GM10266 (cell line): ENCODE measurements around the gene CTNNA3.

ENCODE experiments used
- DNase-seq: peaks from one replicate; pipeline ENCODE4 v3.0.0; 2012; ENCODE audit errors: extremely low spot score
- TF ChIP-seq, protein P1 (sequence below): IDR thresholded peaks from 2 replicates; pipeline ENCODE4 v1.5.1; 2012; ENCODE audit warnings: mild to moderate bottlenecking, low read depth; ENCODE audit not compliant: control insufficient read depth, insufficient read depth; ENCODE audit errors: missing control alignments

Gene CTNNA3

DNA sequence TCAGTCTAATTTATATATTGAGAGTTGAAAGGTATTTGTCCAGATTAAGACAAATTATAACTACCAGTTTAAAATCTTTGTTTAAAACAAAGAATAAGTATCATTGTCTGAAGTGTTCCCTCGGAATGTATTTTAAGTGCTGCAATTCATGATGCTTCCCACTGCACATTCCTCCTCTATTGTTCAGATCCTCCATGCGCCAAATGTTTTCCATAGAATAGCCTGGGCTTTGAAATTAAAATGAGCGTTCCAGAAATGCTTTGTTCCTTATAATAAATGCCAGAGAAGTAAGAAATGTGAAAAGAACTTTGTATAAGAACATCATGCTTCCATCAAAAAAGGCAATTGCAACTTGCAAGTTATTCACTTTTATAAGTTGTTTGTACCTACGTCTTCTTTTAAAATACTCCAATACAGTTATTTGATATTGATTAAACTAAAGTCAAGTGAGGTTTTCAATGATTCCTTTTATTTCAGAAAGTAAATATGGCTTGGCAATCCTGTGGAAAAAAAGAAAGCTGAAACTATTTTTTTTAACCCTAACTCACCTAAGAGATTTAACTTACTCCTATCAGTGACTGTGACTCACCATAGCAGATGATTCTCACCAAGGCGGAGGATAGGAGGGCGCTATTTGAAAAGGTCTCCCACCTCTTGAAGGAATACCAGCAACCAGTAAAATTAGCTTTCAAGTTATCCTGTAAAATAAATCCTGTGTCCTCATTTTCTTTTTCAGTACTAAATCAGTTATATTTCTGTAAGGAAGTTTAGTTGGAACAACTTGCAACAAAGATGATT lies 85.8 kb downstream of the CTNNA3 start:
- DNase-seq = no peak
- TF ChIP-seq, protein P1, sequence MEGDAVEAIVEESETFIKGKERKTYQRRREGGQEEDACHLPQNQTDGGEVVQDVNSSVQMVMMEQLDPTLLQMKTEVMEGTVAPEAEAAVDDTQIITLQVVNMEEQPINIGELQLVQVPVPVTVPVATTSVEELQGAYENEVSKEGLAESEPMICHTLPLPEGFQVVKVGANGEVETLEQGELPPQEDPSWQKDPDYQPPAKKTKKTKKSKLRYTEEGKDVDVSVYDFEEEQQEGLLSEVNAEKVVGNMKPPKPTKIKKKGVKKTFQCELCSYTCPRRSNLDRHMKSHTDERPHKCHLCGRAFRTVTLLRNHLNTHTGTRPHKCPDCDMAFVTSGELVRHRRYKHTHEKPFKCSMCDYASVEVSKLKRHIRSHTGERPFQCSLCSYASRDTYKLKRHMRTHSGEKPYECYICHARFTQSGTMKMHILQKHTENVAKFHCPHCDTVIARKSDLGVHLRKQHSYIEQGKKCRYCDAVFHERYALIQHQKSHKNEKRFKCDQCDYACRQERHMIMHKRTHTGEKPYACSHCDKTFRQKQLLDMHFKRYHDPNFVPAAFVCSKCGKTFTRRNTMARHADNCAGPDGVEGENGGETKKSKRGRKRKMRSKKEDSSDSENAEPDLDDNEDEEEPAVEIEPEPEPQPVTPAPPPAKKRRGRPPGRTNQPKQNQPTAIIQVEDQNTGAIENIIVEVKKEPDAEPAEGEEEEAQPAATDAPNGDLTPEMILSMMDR = no peak

DNA sequence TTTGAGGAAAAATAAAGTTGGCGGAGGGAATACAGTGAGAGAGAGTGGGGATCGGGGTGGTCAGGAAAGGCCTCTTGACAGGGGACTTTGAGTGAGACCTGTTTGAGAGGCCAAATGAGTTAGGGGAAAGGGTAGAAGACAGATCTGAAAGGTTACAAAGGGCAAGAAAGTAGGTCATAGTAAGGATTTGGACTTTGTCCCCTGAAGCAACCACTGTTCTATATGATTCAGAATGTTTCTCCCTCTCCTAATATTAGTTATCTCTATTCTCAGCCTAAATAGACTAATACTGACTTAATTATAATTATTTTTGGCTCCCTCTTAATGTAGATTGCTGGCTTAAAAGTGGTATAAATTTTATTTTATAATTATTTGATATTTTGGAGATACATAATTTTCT lies 88.0 kb downstream of the CTNNA3 start:
- TF ChIP-seq, protein P1 = no peak
- DNase-seq = no peak

DNA sequence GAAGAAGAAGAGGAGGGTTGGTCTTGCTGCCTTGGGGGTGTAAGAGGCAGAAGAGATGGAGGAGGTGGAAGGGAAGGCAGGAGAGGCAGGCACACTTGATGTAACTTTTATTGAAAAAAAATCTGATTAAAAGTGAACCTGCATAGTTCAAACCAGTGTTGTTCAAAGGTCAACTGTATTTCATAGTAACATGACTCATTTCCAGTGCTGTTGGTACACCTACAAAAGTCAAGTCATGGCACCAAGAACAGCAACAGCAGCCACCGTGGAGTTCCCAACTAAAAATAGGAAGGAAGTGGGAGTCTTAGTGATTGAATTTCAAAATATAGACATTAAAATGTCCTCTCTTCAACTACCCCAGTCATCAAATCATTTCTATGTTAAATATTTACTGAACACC lies 88.5 kb downstream of the CTNNA3 start:
- TF ChIP-seq, protein P1 = no peak
- no peak for DNase-seq

DNA sequence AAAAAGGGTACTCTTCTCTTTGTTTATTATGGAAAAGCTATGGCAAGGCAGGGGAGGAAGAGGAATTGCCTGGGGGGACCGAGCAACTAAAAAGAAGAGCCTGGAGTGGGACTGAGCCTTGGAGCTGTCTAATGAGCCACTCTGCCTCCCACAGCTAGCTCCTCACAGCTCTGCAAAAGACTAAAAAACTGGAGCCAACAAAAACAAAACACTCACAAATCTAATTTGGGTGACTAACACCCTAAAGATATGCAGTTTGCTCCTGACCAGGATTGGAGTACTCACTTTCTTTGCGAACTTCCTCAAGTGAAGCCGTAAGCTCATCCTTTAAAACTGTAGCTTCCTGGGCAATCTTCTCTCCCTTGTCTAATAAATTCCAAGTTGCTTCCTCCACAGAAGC lies 89.4 kb downstream of the CTNNA3 start:
- DNase-seq = no peak
- TF ChIP-seq, protein P1 = no peak

DNA sequence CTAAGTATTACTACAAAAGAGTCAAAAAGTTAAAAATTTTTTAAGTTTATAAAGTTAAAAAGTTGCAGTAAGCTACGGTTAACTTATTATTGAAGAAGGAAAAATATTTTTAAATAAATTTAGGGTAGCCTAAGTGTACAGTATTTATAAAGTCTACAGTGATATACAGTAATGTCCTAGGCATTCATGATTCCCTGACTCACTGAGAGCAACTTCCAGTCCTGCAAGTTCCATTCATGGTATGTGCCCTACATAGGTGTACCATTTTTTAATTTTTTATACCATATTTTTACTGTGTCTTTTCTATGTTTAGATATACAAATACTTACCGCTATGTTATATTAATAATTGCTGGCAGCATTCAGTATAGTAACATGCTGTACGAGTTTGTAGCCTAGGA lies 92.3 kb downstream of the CTNNA3 start:
- TF ChIP-seq, protein P1 = no peak
- DNase-seq = no peak

DNA sequence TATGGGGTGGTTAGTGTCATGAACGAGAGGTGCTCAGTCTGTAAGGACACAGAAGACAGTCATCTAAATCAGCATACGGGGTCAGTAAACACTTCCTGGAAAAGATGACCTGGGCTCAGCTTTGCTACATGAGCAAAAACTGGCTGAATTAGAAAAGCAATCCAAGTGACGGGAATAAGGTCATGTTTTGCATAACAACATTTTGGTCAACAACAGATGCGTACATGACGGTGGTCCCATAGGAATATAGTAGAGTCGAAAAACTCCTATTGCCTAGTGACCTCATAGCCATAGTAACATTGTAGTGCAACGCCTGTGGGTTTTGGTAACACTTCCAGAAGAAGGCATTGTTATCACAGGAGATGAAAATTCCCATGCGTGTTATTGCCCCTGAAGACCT lies 92.9 kb downstream of the CTNNA3 start:
- DNase-seq = no peak
- TF ChIP-seq, protein P1 = no peak

DNA sequence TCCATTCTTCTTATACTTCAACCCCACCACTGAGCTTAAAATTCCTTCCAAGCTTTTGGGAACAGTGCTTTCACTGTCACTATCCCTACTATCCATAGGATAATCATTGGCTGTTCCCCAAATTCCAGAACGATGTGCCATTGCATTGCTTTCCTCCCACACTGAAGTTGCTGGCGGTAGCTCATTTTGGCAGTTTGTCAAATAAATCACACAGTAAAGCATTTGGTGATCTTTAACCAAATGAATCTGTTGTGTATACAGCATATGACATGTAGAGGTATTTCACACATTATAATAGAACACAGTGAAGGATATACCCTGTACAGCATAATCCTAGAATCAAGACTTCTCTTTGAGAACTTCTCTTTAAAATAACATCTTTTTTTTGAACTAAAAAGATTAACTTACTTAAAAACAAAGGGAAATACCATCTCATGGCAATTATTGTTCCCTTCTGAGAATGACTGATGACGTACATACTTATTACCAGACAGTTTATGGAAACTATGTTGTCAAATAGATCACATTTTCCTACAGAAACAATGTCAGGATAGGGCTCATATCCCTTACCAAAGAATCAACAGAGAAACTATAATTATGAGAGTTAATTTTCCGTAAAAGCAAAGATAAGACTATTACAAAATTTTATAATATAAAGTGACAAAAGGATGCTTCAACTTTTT lies 93.6 kb downstream of the CTNNA3 start:
- TF ChIP-seq, protein P1 = no peak
- no peak for DNase-seq
